Endometrial microvascular endothelial cells (primary cell): Measurements from ENCODE around the gene ESYT2. TPM values are rescaled to one million over a fixed set of nuclear protein-coding genes. Genes with fewer than 3 reads are reported as not detected.

Experiments used
- in situ Hi-C: cut with HindIII; loops from 2 replicates; pipeline ENCODE4 v1.10.0; 2017; ENCODE audit warnings: low sequenced_read_pairs, low pct_unique_long_range_greater_than_20kb; ENCODE audit errors: inconsistent ontology term
- total RNA-seq: library from RNA; depleted of rRNA; stranded (reverse); fragments of >200 nt; gene quantifications from one replicate; pipeline ENCODE4 v1.2.3, GENCODE V29; 2015; ENCODE audit errors: inconsistent ontology term

ESYT2 gene
- total RNA-seq, 1 donor from 2014 or later = 42.9 TPM

DNA sequence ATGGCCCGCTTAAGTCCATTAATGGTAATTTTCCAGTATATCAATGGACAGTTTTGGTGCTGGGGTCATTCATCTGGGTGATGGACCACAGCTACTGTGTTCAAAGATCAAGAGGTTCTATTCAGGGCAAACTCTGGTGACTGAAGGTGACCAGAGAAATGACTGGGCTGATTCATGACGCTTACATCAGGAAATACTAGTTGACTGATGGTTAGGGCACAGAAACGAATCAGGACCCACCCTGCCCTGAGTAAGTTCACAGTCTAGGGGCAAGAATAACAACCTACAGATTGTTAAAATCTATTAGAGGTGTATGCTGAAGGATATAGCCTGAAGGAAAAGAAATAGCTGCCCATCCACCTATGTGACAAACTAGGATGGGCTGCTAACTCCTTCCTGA lies 134.3 kb downstream of the ESYT2 start:
- in situ Hi-C loops = no loop called here

DNA sequence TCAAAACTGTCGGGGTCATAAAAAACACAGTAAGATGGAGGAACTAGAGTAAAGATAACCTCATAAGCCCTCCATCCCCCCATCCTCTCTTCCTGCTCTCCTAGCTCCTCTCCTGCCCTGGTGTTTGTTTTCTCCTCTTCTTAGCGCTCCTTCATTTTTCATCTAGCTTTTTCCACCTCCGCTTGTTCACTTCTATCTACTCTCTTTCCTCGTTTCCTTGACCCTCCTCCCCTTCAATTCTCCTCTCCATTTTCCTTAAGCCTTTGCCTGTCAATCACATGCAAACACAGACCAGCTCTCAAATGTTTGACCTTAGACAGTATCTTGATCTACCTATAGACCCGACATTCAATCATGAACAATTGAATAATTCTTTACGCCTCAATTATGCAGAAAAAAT lies 134.7 kb downstream of the ESYT2 start:
- in situ Hi-C loops = no loop called here

DNA sequence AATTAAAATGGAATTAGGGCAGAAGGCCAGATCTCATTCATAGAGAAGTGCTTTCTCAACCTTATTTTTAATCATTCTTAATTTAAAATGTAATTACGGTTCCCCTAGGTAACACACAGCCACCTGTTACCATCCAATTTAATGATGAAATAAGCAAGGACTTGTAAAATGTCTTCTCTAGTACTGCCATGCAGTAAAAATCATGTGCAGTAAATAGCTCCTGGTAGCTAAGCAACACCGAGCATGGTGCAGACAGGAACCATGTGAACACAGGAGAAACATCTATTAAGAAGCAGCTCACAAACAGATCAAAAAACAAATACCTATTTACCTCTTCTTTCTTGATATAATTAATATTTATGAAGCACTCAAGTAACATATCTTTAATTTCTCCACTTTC lies 139.8 kb downstream of the ESYT2 start:
- in situ Hi-C loops = no loop called here

DNA sequence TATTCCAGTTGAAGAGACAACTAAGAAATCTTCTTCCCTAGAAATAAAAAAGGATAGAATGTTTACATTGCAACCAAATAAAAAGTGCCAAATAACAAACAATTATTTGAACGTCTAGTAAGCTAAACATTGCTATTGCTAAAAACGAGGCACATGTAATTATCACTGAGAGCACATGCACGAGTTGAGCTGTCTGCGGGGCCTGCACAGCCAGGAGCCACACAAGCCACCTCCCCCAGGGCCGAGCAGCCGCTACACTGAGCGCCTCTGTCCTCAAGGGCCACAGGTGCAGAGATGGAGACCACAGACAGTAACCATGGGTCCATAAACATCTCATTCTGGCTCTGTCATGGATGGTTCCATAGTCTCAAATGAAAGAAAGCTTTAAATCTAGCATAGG lies 141.9 kb downstream of the ESYT2 start:
- in situ Hi-C loops = no loop called here

DNA sequence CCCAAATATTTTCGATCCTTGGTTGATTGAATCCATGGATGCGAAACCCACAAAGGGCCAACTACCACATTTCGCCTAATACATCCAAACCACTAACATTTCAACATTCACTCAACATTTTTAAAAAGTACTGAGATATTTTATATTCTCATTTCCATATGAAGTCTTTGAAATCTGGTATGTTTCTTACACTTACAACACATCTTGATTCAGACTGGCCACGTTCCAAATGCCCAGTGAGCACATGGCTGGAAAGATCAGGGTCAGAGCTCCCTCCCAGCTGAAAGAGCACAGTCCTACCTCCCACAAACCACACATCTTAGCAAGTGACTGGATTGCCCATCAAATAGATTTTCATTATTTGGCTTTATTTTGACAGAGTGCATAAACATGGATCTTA lies 143.6 kb downstream of the ESYT2 start:
- in situ Hi-C loops = no loop called here

DNA sequence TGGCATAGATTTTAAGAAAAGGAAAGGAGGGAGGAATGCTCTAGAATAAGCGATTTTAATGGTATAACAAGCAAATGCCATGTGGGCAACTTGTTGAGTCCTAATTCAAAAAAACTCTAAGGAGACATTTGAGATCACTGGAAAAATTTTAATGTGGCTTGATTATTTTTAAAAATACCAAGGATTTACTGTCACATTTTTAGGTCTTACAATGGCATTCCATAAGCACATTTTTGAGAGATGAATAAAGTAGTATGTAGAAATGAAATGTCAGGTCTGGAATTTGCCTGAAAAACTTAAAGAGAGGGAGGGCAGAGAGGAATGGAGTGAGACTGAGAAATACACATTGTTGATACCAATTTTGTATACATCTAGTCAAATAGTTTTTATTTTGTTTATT lies 145.0 kb downstream of the ESYT2 start:
- in situ Hi-C loops = no loop called here

DNA sequence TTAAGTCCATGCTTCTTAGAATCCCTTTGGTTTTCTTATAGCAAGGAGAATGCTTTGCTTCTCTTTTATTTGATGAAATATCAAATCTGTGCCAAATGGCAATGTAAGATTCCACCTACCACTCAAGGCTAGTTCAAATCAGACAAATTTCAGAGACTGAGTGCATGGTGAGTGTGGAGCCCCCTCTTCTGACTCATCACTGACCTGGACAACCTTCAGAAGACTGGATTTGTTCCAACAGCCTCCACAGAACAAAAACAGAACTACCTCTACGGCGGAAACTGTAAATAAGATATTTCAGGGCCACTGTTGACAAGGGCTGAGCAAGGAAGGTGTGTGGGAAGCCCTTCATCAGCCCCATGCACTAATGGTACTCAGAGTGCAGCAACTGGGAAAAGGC lies 145.8 kb downstream of the ESYT2 start:
- in situ Hi-C loops = no loop called here

DNA sequence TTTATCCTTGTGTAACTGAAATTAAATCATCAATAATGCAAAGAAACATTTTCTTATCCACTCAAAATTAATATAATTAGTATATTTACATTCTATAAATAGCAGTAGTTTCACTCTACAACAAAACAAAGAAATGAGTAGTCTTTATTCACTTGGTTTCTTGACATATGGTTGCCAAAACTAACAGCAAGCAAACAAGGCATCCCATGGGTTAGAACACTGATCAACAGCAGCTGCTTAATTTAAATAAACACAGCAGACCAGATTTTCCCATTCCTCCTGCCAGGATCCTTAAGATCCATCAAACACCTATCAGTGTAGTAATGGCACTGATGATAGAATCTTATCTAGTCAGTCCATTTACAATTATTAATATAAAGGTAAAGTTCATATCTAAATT lies 146.9 kb downstream of the ESYT2 start:
- in situ Hi-C loops = no loop called here

Other genes with a start within 250 kb of the ESYT2 start
- 13.3 TPM for gene PTPRN2, start 241.7 kb downstream of the ESYT2 start, total RNA-seq
- gene NCAPG2, start 124.7 kb downstream of the ESYT2 start, total RNA-seq = 42.8 TPM
- gene DYNC2I1, start 27.0 kb upstream of the ESYT2 start, total RNA-seq = 5.8 TPM